HEK293 (cell line): ENCODE measurements around the gene SHBG.

ENCODE experiments used
- CTCF ChIA-PET: fragments of 350-600 bp; formaldehyde crosslinking; extraction: SDS; loops from one replicate; lab custom pipeline; 2021; ENCODE audit warnings: antibody characterized with exemption; lab: Yijun Ruan, JAX
- POLR2A ChIA-PET: fragments of 300-600 bp; formaldehyde crosslinking; extraction: SDS; loops from one replicate; lab custom pipeline; 2020; ENCODE audit warnings: antibody characterized with exemption, inconsistent platforms; lab: Yijun Ruan, JAX
- H3K27ac ChIP-seq: fragments of 200-500 bp; sonication (Bioruptor generic); 2 replicates; pipeline ENCODE4 v1.5.1; 2014; ENCODE audit warnings: low read depth, low read length, control low read depth, inconsistent platforms; ENCODE audit errors: extremely low read depth
- H3K36me3 ChIP-seq, 2 experiments: fragments of 200-500 bp in 1 of 2; sonication (Bioruptor generic) in 1 of 2; 1 replicate in 1 of 2; 2 replicates in 1 of 2; pipeline ENCODE4 v1.5.1; 2014 to 2017; ENCODE audit warnings: inconsistent platforms in 2 of 2, low read length in 2 of 2; ENCODE audit not compliant: control insufficient read depth in 2 of 2, insufficient read depth in 1 of 2
- H3K4me1 ChIP-seq: fragments of 200-500 bp; sonication (Bioruptor generic); 2 replicates; pipeline ENCODE4 v1.5.1; 2014; ENCODE audit warnings: mild to moderate bottlenecking, low read length, inconsistent platforms; ENCODE audit not compliant: control insufficient read depth, insufficient read depth
- H3K4me3 ChIP-seq: 2 replicates; pipeline ENCODE4 v1.5.1; 2011; ENCODE audit warnings: low read depth, mild to moderate bottlenecking, control low read depth, low read length, moderate library complexity
- H3K9me3 ChIP-seq: fragments of 200-500 bp; sonication (Bioruptor generic); 2 replicates; pipeline ENCODE4 v1.5.1; 2014; ENCODE audit warnings: low read depth, low read length, inconsistent platforms; ENCODE audit not compliant: control insufficient read depth, insufficient read depth
- GLIS1 ChIP-seq: fragments of 450-650 bp; formaldehyde crosslinking; IDR thresholded peaks from 2 replicates; pipeline ENCODE4 v1.5.1; 2016; ENCODE audit warnings: missing biosample characterization, missing genetic modification characterization
- GLIS2 ChIP-seq: fragments of 450-650 bp; formaldehyde crosslinking; IDR thresholded peaks from 2 replicates; pipeline ENCODE4 v1.5.1; 2016; ENCODE audit warnings: missing biosample characterization, missing genetic modification characterization
- KLF9 ChIP-seq: fragments of 450-650 bp; formaldehyde crosslinking; IDR thresholded peaks from 2 replicates; pipeline ENCODE4 v1.5.1; 2016; ENCODE audit warnings: missing biosample characterization, missing genetic modification characterization, low read depth
- PRDM1 ChIP-seq: fragments of 450-650 bp; formaldehyde crosslinking; IDR thresholded peaks from 2 replicates; pipeline ENCODE4; 2016; ENCODE audit warnings: missing biosample characterization, missing genetic modification characterization
- SETDB1 ChIP-seq: IDR thresholded peaks from one replicate; pipeline ENCODE4 v1.6.1; 2017; ENCODE audit warnings: mild to moderate bottlenecking, low read length, moderate library complexity, mixed read lengths; ENCODE audit not compliant: insufficient read length
- SP3 ChIP-seq: fragments of 450-650 bp; formaldehyde crosslinking; IDR thresholded peaks from 2 replicates; pipeline ENCODE4 v1.5.1; 2016; ENCODE audit warnings: missing biosample characterization, missing genetic modification characterization
- YY1 ChIP-seq: fragments of 450-650 bp; formaldehyde crosslinking; IDR thresholded peaks from 2 replicates; pipeline ENCODE4 v1.5.1; 2018; ENCODE audit warnings: missing biosample characterization, missing genetic modification characterization
- ZBTB8A ChIP-seq: fragments of 450-650 bp; formaldehyde crosslinking; IDR thresholded peaks from 2 replicates; pipeline ENCODE4 v1.5.1; 2016; ENCODE audit warnings: missing biosample characterization, missing genetic modification characterization
- ZFP69B ChIP-seq: fragments of 450-650 bp; formaldehyde crosslinking; IDR thresholded peaks from 2 replicates; pipeline ENCODE4 v1.5.1; 2016; ENCODE audit warnings: missing biosample characterization, missing genetic modification characterization
- ZIC2 ChIP-seq: fragments of 450-650 bp; formaldehyde crosslinking; IDR thresholded peaks from 2 replicates; pipeline ENCODE4 v1.5.1; 2016; ENCODE audit warnings: missing biosample characterization, missing genetic modification characterization
- ZNF140 ChIP-seq: fragments of 450-650 bp; formaldehyde crosslinking; IDR thresholded peaks from 2 replicates; pipeline ENCODE4 v1.5.1; 2016; ENCODE audit warnings: missing biosample characterization, missing genetic modification characterization
- ZNF169 ChIP-seq: fragments of 450-650 bp; formaldehyde crosslinking; IDR thresholded peaks from 2 replicates; pipeline ENCODE4 v1.5.1; 2016; ENCODE audit warnings: missing biosample characterization, missing genetic modification characterization
- ZNF2 ChIP-seq: fragments of 450-650 bp; formaldehyde crosslinking; IDR thresholded peaks from 2 replicates; pipeline ENCODE4 v1.5.1; 2016; ENCODE audit warnings: missing biosample characterization, missing genetic modification characterization
- ZNF341 ChIP-seq: fragments of 450-650 bp; formaldehyde crosslinking; IDR thresholded peaks from 2 replicates; pipeline ENCODE4; 2016; ENCODE audit warnings: low read depth, missing biosample characterization, missing genetic modification characterization
- ZNF37A ChIP-seq: fragments of 450-650 bp; IDR thresholded peaks from 2 replicates; pipeline ENCODE4 v1.5.1; 2018; ENCODE audit warnings: missing biosample characterization, missing genetic modification characterization
- ZNF404 ChIP-seq: fragments of 450-650 bp; formaldehyde crosslinking; IDR thresholded peaks from 2 replicates; pipeline ENCODE4 v1.5.1; 2017; ENCODE audit warnings: missing biosample characterization, missing genetic modification characterization
- ZNF433 ChIP-seq: fragments of 450-650 bp; formaldehyde crosslinking; IDR thresholded peaks from 2 replicates; pipeline ENCODE4 v1.5.1; 2016; ENCODE audit warnings: missing biosample characterization, missing genetic modification characterization, low read depth
- ZNF488 ChIP-seq: fragments of 450-650 bp; formaldehyde crosslinking; IDR thresholded peaks from 2 replicates; pipeline ENCODE4 v1.5.1; 2016; ENCODE audit warnings: missing biosample characterization, missing genetic modification characterization
- ZNF513 ChIP-seq: fragments of 450-650 bp; IDR thresholded peaks from 2 replicates; pipeline ENCODE4 v1.5.1; 2018; ENCODE audit warnings: missing biosample characterization, missing genetic modification characterization
- ZNF561 ChIP-seq: fragments of 450-650 bp; IDR thresholded peaks from 2 replicates; pipeline ENCODE4 v1.5.1; 2018; ENCODE audit warnings: missing biosample characterization, missing genetic modification characterization, borderline replicate concordance
- ZNF660 ChIP-seq: fragments of 450-650 bp; IDR thresholded peaks from 2 replicates; pipeline ENCODE4 v1.5.1; 2018; ENCODE audit warnings: missing biosample characterization, mild to moderate bottlenecking, missing genetic modification characterization
- TF ChIP-seq, protein P1 (sequence below): fragments of 450-650 bp; formaldehyde crosslinking; IDR thresholded peaks from 2 replicates; pipeline ENCODE4 v1.5.1; 2016; ENCODE audit warnings: missing biosample characterization, missing genetic modification characterization
- TF ChIP-seq, protein P2 (sequence below): fragments of 450-650 bp; formaldehyde crosslinking; IDR thresholded peaks from 2 replicates; pipeline ENCODE4 v1.5.1; 2016; ENCODE audit warnings: missing biosample characterization, missing genetic modification characterization
- TF ChIP-seq, protein P3 (sequence below): fragments of 450-650 bp; formaldehyde crosslinking; IDR thresholded peaks from 2 replicates; pipeline ENCODE4 v1.5.1; 2016; ENCODE audit warnings: missing biosample characterization, missing genetic modification characterization
- TF ChIP-seq, protein P4 (sequence below): fragments of 450-650 bp; formaldehyde crosslinking; optimal IDR thresholded peaks from 2 replicates; pipeline ENCODE3; 2016; ENCODE audit warnings: missing biosample characterization, mild to moderate bottlenecking, missing genetic modification characterization
- TF ChIP-seq, protein P5 (sequence below): fragments of 450-650 bp; formaldehyde crosslinking; IDR thresholded peaks from 2 replicates; pipeline ENCODE4 v1.5.1; 2016; ENCODE audit warnings: missing biosample characterization, missing genetic modification characterization

SHBG gene

GRCh38 chr17:7614425-7615264 is 15.3 kb upstream of the SHBG start, which contains the start of gene FXR2:
Gene FXR2 (minus strand): TSS chr17:7614897. CDS start chr17:7614532, 365 bp downstream.
- Histone ChIP-seq H3K4me3 (peak within 1 kb of the TSS; percentile 65), H3K4me1 (peaks cover 22% of the 10 kb centered on the region), H3K36me3 (peaks cover 23 to 26% of the 10 kb centered on the region in 2 experiments; a peak in 2 of 3 replicates), H3K27ac (peak within 1 kb of the TSS; percentile 97), H3K9me3 (no peaks in the 10 kb centered on the region)
- POLR2A ChIA-PET, result interaction anchor here (0.5 to 6.9 kb wide), 25 partner anchors 9 to 455 kb away, joined by 3 to 52 read pairs (median 5); partner anchors contain the start of genes ATP1B2, CNTROB, EFNB3 and GABARAP
- CTCF ChIA-PET, result interaction anchor here (0.5 to 5.1 kb wide), 26 partner anchors 8 to 503 kb away, joined by 3 to 30 read pairs (median 5); partner anchors contain the start of genes SAT2, TP53 and WRAP53
- TF ChIP-seq ZNF169 (tag by site-specific recombination), result no peak
- TF ChIP-seq, protein P1, sequence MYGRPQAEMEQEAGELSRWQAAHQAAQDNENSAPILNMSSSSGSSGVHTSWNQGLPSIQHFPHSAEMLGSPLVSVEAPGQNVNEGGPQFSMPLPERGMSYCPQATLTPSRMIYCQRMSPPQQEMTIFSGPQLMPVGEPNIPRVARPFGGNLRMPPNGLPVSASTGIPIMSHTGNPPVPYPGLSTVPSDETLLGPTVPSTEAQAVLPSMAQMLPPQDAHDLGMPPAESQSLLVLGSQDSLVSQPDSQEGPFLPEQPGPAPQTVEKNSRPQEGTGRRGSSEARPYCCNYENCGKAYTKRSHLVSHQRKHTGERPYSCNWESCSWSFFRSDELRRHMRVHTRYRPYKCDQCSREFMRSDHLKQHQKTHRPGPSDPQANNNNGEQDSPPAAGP, result no peak
- 0 out of 2 replicates have a peak, but pooled peaks have one; percentile 55 for TF ChIP-seq ZNF660
- TF ChIP-seq ZNF488 (tag by site-specific recombination), result no peak
- TF ChIP-seq ZNF341, result peak; percentile 83
- TF ChIP-seq, protein P2, sequence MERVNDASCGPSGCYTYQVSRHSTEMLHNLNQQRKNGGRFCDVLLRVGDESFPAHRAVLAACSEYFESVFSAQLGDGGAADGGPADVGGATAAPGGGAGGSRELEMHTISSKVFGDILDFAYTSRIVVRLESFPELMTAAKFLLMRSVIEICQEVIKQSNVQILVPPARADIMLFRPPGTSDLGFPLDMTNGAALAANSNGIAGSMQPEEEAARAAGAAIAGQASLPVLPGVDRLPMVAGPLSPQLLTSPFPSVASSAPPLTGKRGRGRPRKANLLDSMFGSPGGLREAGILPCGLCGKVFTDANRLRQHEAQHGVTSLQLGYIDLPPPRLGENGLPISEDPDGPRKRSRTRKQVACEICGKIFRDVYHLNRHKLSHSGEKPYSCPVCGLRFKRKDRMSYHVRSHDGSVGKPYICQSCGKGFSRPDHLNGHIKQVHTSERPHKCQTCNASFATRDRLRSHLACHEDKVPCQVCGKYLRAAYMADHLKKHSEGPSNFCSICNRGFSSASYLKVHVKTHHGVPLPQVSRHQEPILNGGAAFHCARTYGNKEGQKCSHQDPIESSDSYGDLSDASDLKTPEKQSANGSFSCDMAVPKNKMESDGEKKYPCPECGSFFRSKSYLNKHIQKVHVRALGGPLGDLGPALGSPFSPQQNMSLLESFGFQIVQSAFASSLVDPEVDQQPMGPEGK (tag by site-specific recombination), result peak; percentile 19; the same call in 1 of the 2 replicates
- peak; percentile 78 for TF ChIP-seq GLIS1 (tag by site-specific recombination)
- no peak for TF ChIP-seq SETDB1
- TF ChIP-seq ZNF433 (tag by site-specific recombination), result no peak
- TF ChIP-seq ZNF2 (tag by site-specific recombination), result no peak
- TF ChIP-seq ZNF513 (tag by site-specific recombination), result no peak
- TF ChIP-seq ZNF37A (tag by site-specific recombination), result peak; percentile 14; the same call in 1 of the 2 replicates
- peak; percentile 96 for TF ChIP-seq KLF9 (tag by site-specific recombination)
- TF ChIP-seq, protein P3, sequence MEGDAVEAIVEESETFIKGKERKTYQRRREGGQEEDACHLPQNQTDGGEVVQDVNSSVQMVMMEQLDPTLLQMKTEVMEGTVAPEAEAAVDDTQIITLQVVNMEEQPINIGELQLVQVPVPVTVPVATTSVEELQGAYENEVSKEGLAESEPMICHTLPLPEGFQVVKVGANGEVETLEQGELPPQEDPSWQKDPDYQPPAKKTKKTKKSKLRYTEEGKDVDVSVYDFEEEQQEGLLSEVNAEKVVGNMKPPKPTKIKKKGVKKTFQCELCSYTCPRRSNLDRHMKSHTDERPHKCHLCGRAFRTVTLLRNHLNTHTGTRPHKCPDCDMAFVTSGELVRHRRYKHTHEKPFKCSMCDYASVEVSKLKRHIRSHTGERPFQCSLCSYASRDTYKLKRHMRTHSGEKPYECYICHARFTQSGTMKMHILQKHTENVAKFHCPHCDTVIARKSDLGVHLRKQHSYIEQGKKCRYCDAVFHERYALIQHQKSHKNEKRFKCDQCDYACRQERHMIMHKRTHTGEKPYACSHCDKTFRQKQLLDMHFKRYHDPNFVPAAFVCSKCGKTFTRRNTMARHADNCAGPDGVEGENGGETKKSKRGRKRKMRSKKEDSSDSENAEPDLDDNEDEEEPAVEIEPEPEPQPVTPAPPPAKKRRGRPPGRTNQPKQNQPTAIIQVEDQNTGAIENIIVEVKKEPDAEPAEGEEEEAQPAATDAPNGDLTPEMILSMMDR (tag by site-specific recombination), result peak; percentile 94
- peak; percentile 39; the same call in 1 of the 2 replicates for TF ChIP-seq ZNF561 (tag by site-specific recombination)
- TF ChIP-seq GLIS2, result peak; percentile 71
- peak; percentile 80 for TF ChIP-seq ZIC2 (tag by site-specific recombination)
- TF ChIP-seq ZNF140 (tag by site-specific recombination), result no peak
- peak; percentile 98 for TF ChIP-seq ZFP69B (tag by site-specific recombination)
- TF ChIP-seq ZBTB8A (tag by site-specific recombination), result peak; percentile 37; the same call in 1 of the 2 replicates
- no peak for TF ChIP-seq YY1 (tag by site-specific recombination)
- TF ChIP-seq, protein P4, sequence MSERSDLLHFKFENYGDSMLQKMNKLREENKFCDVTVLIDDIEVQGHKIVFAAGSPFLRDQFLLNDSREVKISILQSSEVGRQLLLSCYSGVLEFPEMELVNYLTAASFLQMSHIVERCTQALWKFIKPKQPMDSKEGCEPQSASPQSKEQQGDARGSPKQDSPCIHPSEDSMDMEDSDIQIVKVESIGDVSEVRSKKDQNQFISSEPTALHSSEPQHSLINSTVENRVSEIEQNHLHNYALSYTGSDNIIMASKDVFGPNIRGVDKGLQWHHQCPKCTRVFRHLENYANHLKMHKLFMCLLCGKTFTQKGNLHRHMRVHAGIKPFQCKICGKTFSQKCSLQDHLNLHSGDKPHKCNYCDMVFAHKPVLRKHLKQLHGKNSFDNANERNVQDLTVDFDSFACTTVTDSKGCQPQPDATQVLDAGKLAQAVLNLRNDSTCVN, result peak; percentile 66
- TF ChIP-seq ZNF404 (tag by site-specific recombination), result no peak
- TF ChIP-seq PRDM1 (tag by site-specific recombination), result peak; percentile 10
- TF ChIP-seq SP3 (tag by site-specific recombination), result peak; percentile 92
- TF ChIP-seq, protein P5, sequence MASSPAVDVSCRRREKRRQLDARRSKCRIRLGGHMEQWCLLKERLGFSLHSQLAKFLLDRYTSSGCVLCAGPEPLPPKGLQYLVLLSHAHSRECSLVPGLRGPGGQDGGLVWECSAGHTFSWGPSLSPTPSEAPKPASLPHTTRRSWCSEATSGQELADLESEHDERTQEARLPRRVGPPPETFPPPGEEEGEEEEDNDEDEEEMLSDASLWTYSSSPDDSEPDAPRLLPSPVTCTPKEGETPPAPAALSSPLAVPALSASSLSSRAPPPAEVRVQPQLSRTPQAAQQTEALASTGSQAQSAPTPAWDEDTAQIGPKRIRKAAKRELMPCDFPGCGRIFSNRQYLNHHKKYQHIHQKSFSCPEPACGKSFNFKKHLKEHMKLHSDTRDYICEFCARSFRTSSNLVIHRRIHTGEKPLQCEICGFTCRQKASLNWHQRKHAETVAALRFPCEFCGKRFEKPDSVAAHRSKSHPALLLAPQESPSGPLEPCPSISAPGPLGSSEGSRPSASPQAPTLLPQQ (tag by site-specific recombination), result peak; percentile 94
